Esophagus squamous epithelium (tissue), 5 donors: ENCODE data around the gene CPLX3. TPM values are rescaled to one million over a fixed set of nuclear protein-coding genes. Genes with fewer than 3 reads are reported as not detected.

Experiments
- DNase-seq: peaks from one replicate; lab custom pipeline; 2025; lab: John Stamatoyannopoulos, UW
- H3K27ac ChIP-seq, 4 donors: fragments of 200-600 bp; sonication (generic); one replicate each; pipeline ENCODE4 v1.5.1; 2016 to 2019; ENCODE audit warnings: mild to moderate bottlenecking in 1 of 4
- H3K27me3 ChIP-seq, 4 donors: fragments of 200-600 bp; sonication (generic); 1 replicate in 3 of 4; 2 replicates in 1 of 4; pipeline versions ENCODE4 v1.5.1 to v1.6.0; 2017 to 2021; ENCODE audit warnings: antibody characterized with exemption in 1 of 4
- H3K36me3 ChIP-seq, 3 donors: fragments of 200-600 bp; sonication (generic); one replicate each; pipeline ENCODE4 v1.5.1; 2016 to 2019
- H3K4me1 ChIP-seq, 3 donors: fragments of 200-600 bp; sonication (generic); one replicate each; pipeline ENCODE4 v1.5.1; 2017 to 2019
- H3K4me3 ChIP-seq, 4 donors: fragments of 200-600 bp; sonication (generic); 1 replicate in 3 of 4; 2 replicates in 1 of 4; pipeline ENCODE4 v1.5.1; 2016 to 2019; ENCODE audit warnings: mild to moderate bottlenecking in 2 of 4, moderate library complexity in 1 of 4
- H3K9me3 ChIP-seq, 3 donors: fragments of 200-600 bp; sonication (generic); one replicate each; pipeline ENCODE4 v1.5.1; 2016 to 2019
- CTCF ChIP-seq, 6 experiments: fragments of 450-650 bp in 4 of 6; fragments of 200-600 bp in 2 of 6; sonication (generic) in 2 of 6; IDR thresholded peaks; one replicate each; pipeline ENCODE4 v1.5.1; 2016 to 2019; ENCODE audit warnings: antibody characterized with exemption in 6 of 6, mild to moderate bottlenecking in 4 of 6, moderate library complexity in 4 of 6
- POLR2A ChIP-seq, 4 donors: fragments of 450-650 bp; IDR thresholded peaks; one replicate each; pipeline ENCODE4 v1.6.1; 2017; ENCODE audit warnings: antibody characterized with exemption in 4 of 4, mild to moderate bottlenecking in 4 of 4, moderate library complexity in 3 of 4
- whole genome bisulfite sequencing, 2 donors: methylation state at CpG; one replicate each; pipeline ENCODE4 v1.1.5; 2018; 5-methylcytosine and 5-hydroxymethylcytosine counted together
- intact Hi-C: fragments of 100-400 bp; cut with DNase I; formaldehyde crosslinking; loops from one replicate; pipeline ENCODE4 v1.15.0; 2022
- total RNA-seq, 4 donors: library from RNA; depleted of rRNA; stranded (reverse); fragments of >200 nt; gene quantifications; one replicate each; pipeline ENCODE4 v1.1.0, GENCODE V29; 2016
- donor health status: DM: yes; HTN: yes; CAD: no.

Gene CPLX3
- total RNA-seq, 4 donors from 2014 or later: 0.11 TPM; not detected in 3

- intact Hi-C loops: no loop called here
- Histone ChIP-seq H3K9me3 (no peaks in the 10 kb centered on the region), H3K4me1 (peaks cover 2 to 25% (median 10%) of the 10 kb centered on the region in 3 donors), H3K27ac (no peak overlapping the region), H3K36me3 (peaks cover 10 to 64% (median 20%) of the 10 kb centered on the region in 3 donors), H3K27me3 (no peaks in the 10 kb centered on the region), H3K4me3 (no peak overlapping the region)
- WGBS, 2 donors: 85% methylated on average over 7 of the region's 7 CpGs; no CpG with 5 or more reads in 1 of the 2 donors
- TF ChIP-seq POLR2A (IDR thresholded peaks at IDR 0.05): no peak
- no peak for TF ChIP-seq CTCF (IDR thresholded peaks at IDR 0.05)
- no peak for DNase-seq
These were observed 10.4 kb downstream of the CPLX3 start for GRCh38 chr15:74836846-74837245.

GRCh38 chr15:74837482-74838136 is 11.2 kb downstream of the CPLX3 start:
- TF ChIP-seq POLR2A (IDR thresholded peaks at IDR 0.05) (no peak), CTCF (IDR thresholded peaks at IDR 0.05) (no peak)
- Histone ChIP-seq H3K9me3 (no peaks in the 10 kb centered on the region), H3K27ac (no peak overlapping the region), H3K4me1 (peaks cover 8 to 28% (median 18%) of the 10 kb centered on the region in 3 donors), H3K4me3 (no peak overlapping the region), H3K27me3 (no peaks in the 10 kb centered on the region), H3K36me3 (peaks cover 10 to 65% (median 20%) of the 10 kb centered on the region in 3 donors)
- no peak for DNase-seq
- intact Hi-C loops: no loop called here
- 75 to 88% methylated on average over 9 to 10 of the region's 15 CpGs for WGBS, 2 donors

- TF ChIP-seq POLR2A (IDR thresholded peaks at IDR 0.05) (no peak), CTCF (IDR thresholded peaks at IDR 0.05) (no peak)
- H3K27me3 ChIP-seq: no peaks in the 10 kb centered on the region
- no peak overlapping the region for H3K27ac ChIP-seq
- DNase-seq: no peak
- H3K36me3 ChIP-seq: peaks cover 10 to 65% (median 20%) of the 10 kb centered on the region in 3 donors
- no peak overlapping the region for H3K4me3 ChIP-seq
- WGBS, 2 donors: no CpG with 5 or more reads among the region's 10 CpGs
- no peaks in the 10 kb centered on the region for H3K9me3 ChIP-seq
- peaks cover 8 to 29% (median 19%) of the 10 kb centered on the region in 3 donors for H3K4me1 ChIP-seq
- intact Hi-C loops: no loop called here
These were observed 11.7 kb downstream of the CPLX3 start for GRCh38 chr15:74838137-74838516.

- no peak overlapping the region for H3K27ac ChIP-seq
- intact Hi-C loops: no loop called here
- TF ChIP-seq CTCF (IDR thresholded peaks at IDR 0.05) (no peak), POLR2A (IDR thresholded peaks at IDR 0.05) (no peak)
- H3K4me1 ChIP-seq: peaks cover 15 to 37% (median 27%) of the 10 kb centered on the region in 3 donors
- H3K4me3 ChIP-seq: no peak overlapping the region
- H3K27me3 ChIP-seq: no peaks in the 10 kb centered on the region
- DNase-seq: no peak
- H3K36me3 ChIP-seq: peaks cover 10 to 67% (median 20%) of the 10 kb centered on the region in 3 donors
- no peaks in the 10 kb centered on the region for H3K9me3 ChIP-seq
- 75 to 94% methylated on average over 5 to 8 of the region's 11 CpGs for WGBS, 2 donors
These were observed 12.5 kb downstream of the CPLX3 start for GRCh38 chr15:74838746-74839525.
